Esophagus squamous epithelium (tissue), 4 donors: ENCODE data around the gene IL1RAPL2.

ENCODE experiments used
- CTCF ChIP-seq, 6 experiments: fragments of 450-650 bp in 4 of 6; fragments of 200-600 bp in 2 of 6; sonication (generic) in 2 of 6; IDR thresholded peaks; one replicate each; pipeline ENCODE4 v1.5.1; 2016 to 2019; ENCODE audit warnings: antibody characterized with exemption in 6 of 6, mild to moderate bottlenecking in 4 of 6, moderate library complexity in 4 of 6
- POLR2A ChIP-seq, 4 donors: fragments of 450-650 bp; IDR thresholded peaks; one replicate each; pipeline ENCODE4 v1.6.1; 2017; ENCODE audit warnings: antibody characterized with exemption in 4 of 4, mild to moderate bottlenecking in 4 of 4, moderate library complexity in 3 of 4

- TF ChIP-seq POLR2A (IDR thresholded peaks at IDR 0.05): no peak
- TF ChIP-seq CTCF (IDR thresholded peaks at IDR 0.05): no peak
Observed at GRCh38 chrX:104961926-104962325, 395.9 kb downstream of the IL1RAPL2 start.
